ENCODE results near the gene MAP2K2. TPM values are rescaled to one million over a fixed set of nuclear protein-coding genes. Genes with fewer than 3 reads are reported as not detected.

MAP2K2 gene
- total and polyA plus RNA-seq, 3 experiments from 2014 or later: 122 to 164 (median 161) TPM

Other genes with a start within 250 kb of the MAP2K2 start
- gene ATCAY, start 243.4 kb downstream of the MAP2K2 start, total RNA-seq: not detected
- gene ATCAY, start 243.4 kb downstream of the MAP2K2 start, polyA plus RNA-seq: not detected
- not detected for gene NMRK2, start 191.1 kb downstream of the MAP2K2 start, total RNA-seq
- gene NMRK2, start 191.1 kb downstream of the MAP2K2 start, polyA plus RNA-seq: not detected
- 10 to 100 TPM; 42.5 to 44.9 TPM for gene DAPK3, start 153.0 kb downstream of the MAP2K2 start, total RNA-seq
- gene DAPK3, start 153.0 kb downstream of the MAP2K2 start, polyA plus RNA-seq: 38.5 TPM
- 1,000 to 10,000 TPM; 3,106 to 3,129 TPM for gene EEF2, start 138.7 kb downstream of the MAP2K2 start, total RNA-seq
- 533 TPM for gene EEF2, start 138.7 kb downstream of the MAP2K2 start, polyA plus RNA-seq
- gene PIAS4, start 116.4 kb downstream of the MAP2K2 start, total RNA-seq: 10 to 100 TPM; 29.1 to 33.8 TPM
- gene PIAS4, start 116.4 kb downstream of the MAP2K2 start, polyA plus RNA-seq: 6.3 TPM
- 10 to 100 TPM; 44.1 to 46.8 TPM for gene ZBTB7A, start 57.2 kb downstream of the MAP2K2 start, total RNA-seq
- 86.1 TPM for gene ZBTB7A, start 57.2 kb downstream of the MAP2K2 start, polyA plus RNA-seq
- gene CREB3L3, start 29.5 kb upstream of the MAP2K2 start, total RNA-seq: not detected
- 0.07 TPM for gene CREB3L3, start 29.5 kb upstream of the MAP2K2 start, polyA plus RNA-seq
- 10 to 100 TPM; 33.5 to 38.6 TPM for gene SIRT6, start 58.4 kb upstream of the MAP2K2 start, total RNA-seq
- gene SIRT6, start 58.4 kb upstream of the MAP2K2 start, polyA plus RNA-seq: 1.6 TPM
- under 1 TPM; 0.89 to 0.90 TPM for gene ANKRD24, start 58.6 kb upstream of the MAP2K2 start, total RNA-seq
- 0.48 TPM for gene ANKRD24, start 58.6 kb upstream of the MAP2K2 start, polyA plus RNA-seq
- 10 to 100 TPM; 14.2 to 14.8 TPM for gene EBI3, start 105.4 kb upstream of the MAP2K2 start, total RNA-seq
- gene EBI3, start 105.4 kb upstream of the MAP2K2 start, polyA plus RNA-seq: not detected
- 10 to 100 TPM; 38.8 to 41.2 TPM for gene YJU2, start 123.0 kb upstream of the MAP2K2 start, total RNA-seq
- 29.6 TPM for gene YJU2, start 123.0 kb upstream of the MAP2K2 start, polyA plus RNA-seq
- gene SHD, start 155.1 kb upstream of the MAP2K2 start, total RNA-seq: not detected
- not detected for gene SHD, start 155.1 kb upstream of the MAP2K2 start, polyA plus RNA-seq
- 1 to 10 TPM; 5.9 to 7.0 TPM for gene TMIGD2, start 178.3 kb upstream of the MAP2K2 start, total RNA-seq
- gene TMIGD2, start 178.3 kb upstream of the MAP2K2 start, polyA plus RNA-seq: 40.5 TPM
- 10 to 100 TPM; 10.9 to 13.9 TPM for gene FSD1, start 180.5 kb upstream of the MAP2K2 start, total RNA-seq
- 3.1 TPM for gene FSD1, start 180.5 kb upstream of the MAP2K2 start, polyA plus RNA-seq
- gene STAP2, start 214.7 kb upstream of the MAP2K2 start, total RNA-seq: 1 to 10 TPM; 3.9 to 6.1 TPM
- gene STAP2, start 214.7 kb upstream of the MAP2K2 start, polyA plus RNA-seq: 1.8 TPM
- 10 to 100 TPM; 17.0 to 18.3 TPM for gene MPND, start 219.4 kb upstream of the MAP2K2 start, total RNA-seq
- 8.4 TPM for gene MPND, start 219.4 kb upstream of the MAP2K2 start, polyA plus RNA-seq